Ascending aorta (tissue), 2 donors: ENCODE measurements around the gene ICAM5. TPM values are rescaled to one million over a fixed set of nuclear protein-coding genes. Genes with fewer than 3 reads are reported as not detected.

Source experiments
- DNase-seq, 2 donors: peaks; one replicate each; pipeline ENCODE4 v3.0.0-alpha.2; 2019; ENCODE audit warnings: low spot score in 2 of 2
- H3K27ac ChIP-seq, 2 donors: fragments of 200-600 bp; sonication (generic); one replicate each; pipeline ENCODE4 v1.5.1; 2016 to 2017; ENCODE audit warnings: mild to moderate bottlenecking in 1 of 2
- H3K27me3 ChIP-seq: fragments of 200-600 bp; sonication (generic); one replicate; pipeline ENCODE4 v1.5.1; 2017
- H3K36me3 ChIP-seq, 2 donors: fragments of 200-600 bp; sonication (generic); one replicate each; pipeline ENCODE4 v1.5.1; 2016
- H3K4me1 ChIP-seq, 2 donors: fragments of 200-600 bp; sonication (generic); one replicate each; pipeline ENCODE4 v1.5.1; 2016 to 2017; ENCODE audit warnings: mild to moderate bottlenecking in 1 of 2
- H3K4me3 ChIP-seq, 2 donors: fragments of 200-600 bp; sonication (generic); one replicate each; pipeline ENCODE4 v1.5.1; 2016 to 2017; ENCODE audit warnings: mild to moderate bottlenecking in 1 of 2
- H3K9me3 ChIP-seq, 2 donors: fragments of 200-600 bp; sonication (generic); one replicate each; pipeline ENCODE4 v1.5.1; 2016
- CTCF ChIP-seq, 3 experiments: fragments of 200-600 bp in 2 of 3; fragments of 450-650 bp in 1 of 3; sonication (generic) in 2 of 3; IDR thresholded peaks; one replicate each; pipeline ENCODE4 v1.5.1; 2016 to 2019; ENCODE audit warnings: antibody characterized with exemption in 3 of 3, mild to moderate bottlenecking in 1 of 3, moderate library complexity in 1 of 3
- intact Hi-C: fragments of 100-400 bp; cut with DNase I; formaldehyde crosslinking; loops from one replicate; pipeline ENCODE4 v1.15.1; 2023
- total RNA-seq: library from RNA; depleted of rRNA; stranded (reverse); fragments of >200 nt; gene quantifications from one replicate; pipeline ENCODE4 v1.1.0, GENCODE V29; 2016

ICAM5 gene
- total RNA-seq, 1 donor from 2014 or later, result 2.2 TPM

- intact Hi-C loops, result no loop called here
- peaks cover 93 to 98% of the 10 kb centered on the region in 2 donors for H3K36me3 ChIP-seq
- H3K4me1 ChIP-seq, result no peaks in the 10 kb centered on the region
- H3K4me3 ChIP-seq, result no peak overlapping the region
- H3K27ac ChIP-seq, result no peak overlapping the region
- DNase-seq, result no peak
- no peaks in the 10 kb centered on the region for H3K27me3 ChIP-seq
- no peak for TF ChIP-seq CTCF (IDR thresholded peaks at IDR 0.05)
- H3K9me3 ChIP-seq, result no peaks in the 10 kb centered on the region
Measured at GRCh38 chr19:10321874-10322835, 32.4 kb downstream of the ICAM5 start.

- no peaks in the 10 kb centered on the region for H3K27me3 ChIP-seq
- H3K9me3 ChIP-seq, result no peaks in the 10 kb centered on the region
- no peak for TF ChIP-seq CTCF (IDR thresholded peaks at IDR 0.05)
- H3K4me1 ChIP-seq, result no peaks in the 10 kb centered on the region
- no peak overlapping the region for H3K27ac ChIP-seq
- intact Hi-C loops, result no loop called here
- DNase-seq, result no peak
- H3K36me3 ChIP-seq, result peaks cover 92 to 97% of the 10 kb centered on the region in 2 donors
- H3K4me3 ChIP-seq, result no peak overlapping the region
Measured at GRCh38 chr19:10325732-10326131, 36.0 kb downstream of the ICAM5 start.

GRCh38 chr19:10327793-10328192 lies 38.0 kb downstream of the ICAM5 start:
- H3K4me1 ChIP-seq, result peaks cover 4 to 12% of the 10 kb centered on the region in 2 donors
- intact Hi-C loops, result no loop called here
- no peak for TF ChIP-seq CTCF (IDR thresholded peaks at IDR 0.05)
- peaks cover 74 to 76% of the 10 kb centered on the region in 2 donors for H3K36me3 ChIP-seq
- H3K27me3 ChIP-seq, result no peaks in the 10 kb centered on the region
- no peak overlapping the region for H3K4me3 ChIP-seq
- no peak for DNase-seq
- H3K9me3 ChIP-seq, result no peaks in the 10 kb centered on the region
- no peak overlapping the region for H3K27ac ChIP-seq

- H3K27me3 ChIP-seq, result no peaks in the 10 kb centered on the region
Measured at GRCh38 chr19:10328558-10329429, 39.0 kb downstream of the ICAM5 start.

More at GRCh38 chr19:10328558-10329429, 39.0 kb downstream of the ICAM5 start:
- intact Hi-C loops, result no loop called here
- no peak for DNase-seq
- no peak for TF ChIP-seq CTCF (IDR thresholded peaks at IDR 0.05)
- Histone ChIP-seq H3K4me3 (no peak overlapping the region), H3K36me3 (peaks cover 65 to 66% of the 10 kb centered on the region in 2 donors), H3K27ac (no peak overlapping the region), H3K4me1 (peaks cover 4 to 12% of the 10 kb centered on the region in 2 donors), H3K9me3 (no peaks in the 10 kb centered on the region)
